GM19372 (cell line): Measurements from ENCODE around the gene EHBP1.
"Not testable (repeated sequence)": the region's sequence is repeated elsewhere in the genome, so short reads cannot be mapped to it uniquely, and the experiment has no call there.

Experiments used
- ATAC-seq: cut with Tn5 transposase; IDR thresholded peaks from one replicate; pipeline ENCODE4 v1.9.1; 2021; ENCODE audit warnings: mild to moderate bottlenecking, low read depth, moderate library complexity; ENCODE audit not compliant: unreplicated experiment

Gene EHBP1

DNA sequence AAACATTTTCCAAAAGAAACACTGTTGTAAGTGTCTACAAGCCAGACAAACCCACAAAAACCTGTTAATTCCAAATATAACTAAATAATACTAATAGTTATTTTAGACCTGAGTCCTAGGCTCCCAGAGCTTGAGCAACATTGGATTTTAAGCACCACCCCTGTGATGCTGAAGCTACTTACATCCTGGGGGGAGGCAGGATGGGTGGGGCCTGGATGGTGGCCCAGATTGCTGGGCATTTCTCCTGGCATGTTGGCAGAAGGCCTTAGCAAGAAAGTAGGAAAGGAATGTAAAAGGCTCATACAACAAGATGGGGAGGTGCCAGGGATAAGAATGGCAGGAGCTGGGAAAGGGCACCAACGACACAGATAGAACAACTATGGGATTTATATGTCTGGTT, 294.4 kb downstream of the EHBP1 start:
- ATAC-seq = no peak

DNA sequence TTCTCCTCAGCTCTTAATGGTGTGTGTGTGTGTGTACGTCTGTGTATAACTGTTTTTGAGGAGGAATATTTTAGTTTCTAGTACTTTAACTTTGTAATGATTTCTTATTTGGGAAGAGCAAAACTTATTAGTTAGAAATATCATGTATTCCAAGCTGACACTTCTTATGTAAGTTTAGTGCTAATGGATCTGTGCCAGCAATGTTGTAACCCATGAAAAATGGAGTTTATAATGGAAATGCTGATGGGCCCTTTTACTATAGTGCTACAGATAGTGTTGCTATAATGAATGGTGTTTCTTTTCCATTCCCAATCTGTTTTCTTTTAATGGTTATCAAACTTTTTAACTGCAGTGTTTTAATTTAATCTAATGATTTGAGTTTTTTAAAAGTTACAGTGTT, 295.3 kb downstream of the EHBP1 start:
- ATAC-seq = no peak

DNA sequence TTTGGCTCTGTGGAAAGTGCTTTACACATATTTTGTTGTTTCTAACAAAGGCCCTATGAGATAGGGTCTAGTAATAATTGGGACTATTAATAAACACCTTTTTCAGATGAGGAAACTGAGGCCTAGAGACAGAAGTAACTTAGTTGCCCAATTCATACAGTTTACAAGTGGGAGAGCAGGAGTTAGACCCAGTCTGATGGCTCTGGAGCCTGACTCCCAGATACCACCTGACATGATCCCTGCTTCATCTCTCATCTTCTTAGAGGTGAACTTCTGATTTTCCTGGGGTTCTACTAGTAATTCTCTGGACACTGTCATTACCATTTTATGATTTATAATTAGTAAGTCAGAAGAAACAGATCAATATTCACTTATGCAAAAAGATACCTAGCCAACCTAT, 296.1 kb downstream of the EHBP1 start:
- no peak for ATAC-seq

DNA sequence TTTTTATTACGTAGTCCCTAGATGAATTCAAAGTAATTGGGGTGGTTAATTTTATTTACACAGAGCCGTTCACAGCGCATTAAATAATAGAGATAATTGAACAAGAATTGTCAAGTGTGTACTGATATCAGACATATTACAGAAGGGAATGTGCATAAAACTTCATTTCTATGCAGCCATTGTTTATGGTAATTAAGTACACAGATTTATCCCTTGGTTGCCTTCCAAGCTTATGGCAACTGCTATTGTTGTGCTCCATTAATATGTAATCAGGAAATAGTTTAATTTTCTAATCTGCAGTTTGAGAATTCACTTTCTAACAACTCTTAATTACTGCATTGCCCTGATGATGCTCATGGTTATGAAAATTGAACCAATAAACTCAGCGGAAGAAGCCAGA, 297.8 kb downstream of the EHBP1 start:
- no peak for ATAC-seq

DNA sequence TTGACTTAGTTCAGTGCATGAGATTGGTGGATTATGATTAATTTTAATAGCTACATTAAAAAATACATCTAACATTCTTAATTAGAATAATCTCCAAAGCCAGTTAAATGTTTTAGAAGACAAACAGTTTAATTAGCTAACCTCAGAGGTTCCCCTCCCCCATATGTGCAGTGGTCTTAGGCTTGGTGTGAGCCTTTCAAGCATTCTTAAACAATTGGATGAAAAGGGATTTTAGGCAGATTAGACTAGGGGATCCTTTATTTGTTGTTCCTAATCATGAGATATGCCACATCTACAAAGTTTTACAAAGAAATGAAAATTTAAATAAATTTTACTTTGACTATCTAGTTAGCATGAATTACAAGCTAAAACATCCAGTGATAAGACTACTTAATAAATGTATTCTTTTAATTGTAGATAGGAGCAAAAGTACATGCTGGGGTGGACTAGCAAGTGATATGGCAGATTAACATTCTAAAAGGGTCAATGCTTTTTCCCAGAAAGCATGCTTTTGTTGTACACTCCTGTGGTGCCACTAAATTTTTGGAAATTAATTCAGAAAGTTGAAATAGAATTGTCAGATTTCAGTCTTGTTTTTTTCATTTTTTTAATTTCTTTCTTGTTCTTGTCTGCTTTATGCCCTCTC, 302.4 kb downstream of the EHBP1 start:
- no peak for ATAC-seq

DNA sequence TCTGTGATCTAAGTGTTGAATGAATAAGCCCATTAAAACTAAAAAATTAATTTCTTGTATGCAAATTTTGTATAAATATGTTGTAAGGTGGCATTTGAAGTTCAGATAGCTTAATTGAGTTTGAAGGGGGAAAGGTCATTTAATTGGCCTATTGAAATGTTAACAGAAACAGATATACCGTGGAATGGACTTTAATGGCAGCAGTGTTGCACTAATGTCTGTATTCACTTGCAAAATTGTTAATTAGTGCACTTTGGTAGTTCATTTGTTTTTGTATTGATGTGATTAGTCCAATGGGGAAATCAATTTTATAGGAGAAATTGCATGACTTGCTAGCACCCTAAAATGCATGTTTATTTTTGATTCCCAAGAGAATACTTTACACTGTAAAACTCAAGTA, 303.3 kb downstream of the EHBP1 start:
- no peak for ATAC-seq

DNA sequence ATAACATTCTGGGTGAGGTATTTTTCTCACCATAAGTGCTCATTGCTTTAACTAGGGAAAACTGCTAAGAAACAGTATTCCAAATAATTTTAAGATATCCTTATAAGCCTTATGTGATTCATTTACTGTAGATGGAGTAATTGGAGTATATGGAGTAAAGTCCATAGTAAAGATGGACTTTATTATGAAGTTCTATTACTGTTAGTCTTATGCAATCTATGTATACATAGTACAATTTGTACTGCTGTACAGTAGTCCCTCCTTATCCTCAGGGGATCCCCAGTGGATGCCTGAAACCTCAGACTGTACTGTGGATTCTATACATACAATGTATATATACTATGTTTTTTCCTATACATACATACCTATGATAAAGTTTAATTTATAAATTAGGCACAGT, 304.0 kb downstream of the EHBP1 start:
- no peak for ATAC-seq

DNA sequence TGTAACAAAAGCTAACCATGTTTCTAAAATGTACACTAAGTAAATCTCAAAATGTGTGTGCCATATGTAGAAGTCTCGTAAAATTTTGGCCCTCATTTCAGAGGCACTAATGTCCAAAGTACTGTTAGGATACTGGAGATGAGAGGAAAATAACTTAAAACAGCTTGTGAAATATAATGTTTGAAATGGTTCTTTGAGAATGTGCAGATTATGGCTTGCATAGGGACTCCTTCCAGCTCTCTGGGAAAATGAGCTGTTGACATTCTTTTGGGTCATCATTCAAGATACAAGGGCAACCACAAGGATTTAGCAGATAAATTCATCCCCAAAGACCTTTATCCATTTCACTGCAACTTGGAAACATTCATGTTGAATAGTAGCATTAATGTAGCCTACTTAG, 307.0 kb downstream of the EHBP1 start:
- no peak for ATAC-seq

DNA sequence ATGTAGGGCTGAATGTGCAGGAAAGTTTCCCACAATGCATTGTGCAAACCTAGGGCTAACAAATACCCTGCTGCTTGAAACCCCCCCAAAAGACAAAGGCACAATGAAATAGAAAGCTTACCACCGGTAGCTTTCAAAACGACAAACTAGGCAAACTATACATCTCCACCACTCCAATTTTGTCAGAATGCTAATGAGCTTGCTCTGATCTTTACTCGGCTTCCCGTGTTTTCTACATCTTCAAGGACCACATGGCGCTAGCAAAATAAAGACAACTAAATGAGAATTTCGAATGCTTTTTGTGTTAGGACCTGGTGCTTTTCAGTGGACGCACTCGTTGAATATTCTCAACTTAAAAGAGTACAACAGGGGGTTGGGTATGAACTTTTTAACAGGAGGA, 307.9 kb downstream of the EHBP1 start:
- ATAC-seq = no peak

DNA sequence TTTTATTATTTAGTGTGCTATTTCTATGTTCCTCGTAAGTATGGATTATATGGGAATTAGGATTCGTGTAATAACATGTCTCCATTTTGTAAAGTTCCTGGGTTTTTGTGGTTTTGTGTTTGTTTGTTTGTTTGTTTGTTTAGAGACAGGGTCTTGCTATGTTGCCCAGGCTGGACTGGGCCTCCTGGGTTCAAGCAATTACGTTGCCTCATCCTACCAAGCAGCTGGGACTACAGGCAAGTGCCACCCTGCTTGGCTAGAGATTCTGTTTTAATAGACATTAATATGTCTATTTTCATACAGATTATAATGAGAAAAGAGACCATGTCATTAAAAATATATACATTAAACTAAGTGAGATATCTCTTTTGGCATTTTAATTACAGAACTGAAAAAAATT, 309.9 kb downstream of the EHBP1 start:
- no peak for ATAC-seq

DNA sequence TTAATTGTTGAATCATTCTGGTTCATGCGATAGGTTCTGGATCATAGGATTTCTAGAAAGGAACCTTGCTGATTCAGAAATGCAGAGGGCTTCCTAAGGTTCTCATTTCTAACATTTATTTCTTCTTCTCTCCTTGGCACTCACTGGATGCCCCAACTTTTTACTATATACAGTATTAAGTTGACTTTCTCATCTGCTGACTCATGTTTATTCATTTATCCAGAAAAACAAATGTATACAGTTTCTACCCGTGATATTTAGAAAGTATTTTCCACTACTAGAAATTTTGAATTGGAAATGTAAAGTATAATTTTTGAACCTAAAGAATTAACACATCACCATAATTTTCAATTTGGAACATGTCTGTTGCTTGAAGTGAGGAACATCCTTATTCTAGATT, 312.9 kb downstream of the EHBP1 start:
- ATAC-seq = no peak

DNA sequence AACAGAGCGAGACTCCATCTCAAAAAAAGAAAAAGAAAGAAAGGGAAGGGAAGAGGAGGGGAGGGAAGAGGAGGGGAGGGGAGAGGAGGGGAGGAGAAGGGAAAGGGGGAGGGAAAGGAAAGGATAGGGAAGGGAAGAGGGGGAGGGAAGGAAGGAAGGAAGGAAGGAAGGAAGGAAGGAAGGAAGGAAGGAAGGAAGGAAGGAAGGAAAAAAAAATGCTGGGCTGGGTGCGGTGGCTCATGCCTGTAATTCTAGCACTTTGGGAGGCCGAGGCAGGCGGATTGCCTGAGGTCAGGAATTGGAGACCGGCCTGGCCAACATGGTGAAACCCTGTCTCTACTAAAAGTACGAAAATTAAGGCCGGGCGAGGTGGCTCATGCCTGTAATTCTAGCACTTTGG, 314.2 kb downstream of the EHBP1 start:
- not testable (repeated sequence) for ATAC-seq

DNA sequence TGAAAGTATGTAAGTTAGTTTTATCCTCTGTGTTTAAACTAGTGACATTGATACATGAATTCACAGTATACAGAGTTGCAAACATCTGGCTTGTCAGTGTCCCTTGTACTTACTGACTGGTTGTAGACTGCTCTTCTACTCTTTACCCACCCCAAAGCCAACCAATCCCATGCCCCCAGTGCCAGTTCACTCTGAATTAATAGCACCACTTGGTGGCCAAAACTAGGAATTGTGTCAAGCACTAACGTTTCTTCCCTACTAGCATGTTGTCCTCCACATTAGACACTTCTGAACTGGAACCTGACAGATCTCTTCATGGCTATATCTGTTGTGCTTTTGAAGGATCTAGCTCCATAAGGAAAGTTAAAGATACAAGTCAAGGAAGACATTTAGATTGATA, 317.9 kb downstream of the EHBP1 start:
- no peak for ATAC-seq

DNA sequence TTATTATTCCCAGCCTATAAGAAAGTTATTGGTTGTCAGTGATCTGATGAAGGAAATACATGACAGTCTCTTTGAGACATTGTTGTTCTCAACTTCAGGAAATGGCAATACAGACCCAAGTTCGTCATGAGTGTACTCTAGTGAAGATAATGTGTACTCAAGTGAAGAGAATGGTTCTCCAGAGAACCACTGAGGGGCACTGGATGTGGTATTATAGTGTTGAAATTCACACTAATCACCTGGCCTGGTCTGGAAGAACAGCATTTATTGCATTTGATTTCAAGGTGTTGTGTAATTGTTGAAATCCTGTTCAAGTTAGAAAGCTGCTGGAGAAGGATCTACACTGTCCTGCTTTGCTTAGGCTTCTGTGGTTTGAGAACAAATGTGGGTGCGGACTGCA, 321.7 kb downstream of the EHBP1 start:
- ATAC-seq = no peak

DNA sequence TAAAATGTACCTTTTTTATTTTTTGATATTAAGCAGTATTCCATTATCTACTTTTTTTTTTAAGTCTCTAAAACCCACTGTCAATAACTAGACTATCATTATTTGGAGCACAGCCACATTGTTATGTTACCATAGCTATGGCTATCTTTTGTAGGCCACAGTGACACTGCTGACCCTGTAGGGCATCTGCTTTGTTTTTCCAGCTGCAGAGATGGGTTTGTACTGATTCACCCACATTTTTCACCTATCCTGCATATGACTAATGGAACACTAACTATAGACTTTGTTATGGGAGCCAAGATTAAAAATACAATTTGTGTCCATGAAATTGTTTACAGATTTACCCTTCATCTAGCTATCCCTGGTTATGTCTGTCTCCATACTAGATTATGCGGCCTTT, 323.5 kb downstream of the EHBP1 start:
- no peak for ATAC-seq

DNA sequence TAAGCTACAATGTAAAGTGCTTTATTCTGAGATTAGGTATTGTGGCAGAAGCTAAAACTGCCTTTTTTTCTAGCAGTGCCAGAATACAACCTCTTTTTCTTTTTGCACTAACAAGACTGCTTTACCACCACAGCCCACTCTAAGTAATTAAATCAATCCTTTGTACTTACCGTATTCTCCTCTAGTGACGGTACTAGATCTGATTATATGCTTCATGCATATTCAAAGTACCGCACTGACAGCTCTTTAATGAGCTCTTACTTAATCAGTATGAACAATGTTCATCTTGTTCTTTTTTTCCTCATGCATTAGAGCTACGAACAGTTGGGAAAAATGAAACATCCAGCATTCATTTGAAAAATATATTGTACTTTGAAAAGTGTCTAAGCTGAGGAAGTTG, 329.0 kb downstream of the EHBP1 start:
- ATAC-seq = no peak

DNA sequence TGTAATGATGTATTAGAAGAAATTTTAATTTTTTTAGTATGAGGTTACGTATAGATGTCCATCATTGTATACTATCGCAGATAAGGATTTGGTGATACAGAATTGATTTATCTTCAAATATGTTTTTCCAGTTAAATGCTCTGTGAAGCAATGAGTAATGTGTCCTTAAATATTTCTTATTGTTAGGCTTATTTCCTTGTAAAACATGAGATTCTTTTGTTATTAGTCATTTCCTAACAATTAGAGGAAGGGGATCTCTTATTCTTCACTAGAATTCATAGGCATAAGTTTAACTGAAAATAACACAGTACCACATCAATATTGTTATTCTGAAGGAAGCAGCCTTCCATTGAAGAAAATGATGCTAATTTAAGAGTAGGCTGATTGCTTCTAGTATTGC, 329.7 kb downstream of the EHBP1 start:
- no peak for ATAC-seq

DNA sequence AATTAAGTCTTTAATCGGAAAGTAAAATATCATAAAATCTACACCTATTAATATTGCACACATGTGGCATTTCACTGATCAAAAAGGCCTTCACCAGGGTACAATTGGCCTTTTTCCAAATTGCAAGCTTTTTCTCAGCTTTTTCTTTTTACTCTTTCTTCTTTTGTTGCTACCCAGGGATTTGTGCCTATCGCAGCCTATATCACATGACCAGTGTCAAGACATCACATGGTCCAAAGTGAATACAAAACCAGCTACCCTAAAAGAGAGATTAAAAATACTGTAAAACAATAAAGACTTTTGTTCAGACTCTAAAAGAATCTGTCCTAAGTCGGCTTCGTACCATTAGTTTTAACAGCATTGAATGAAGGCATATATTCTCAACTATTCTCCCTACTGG, 330.1 kb downstream of the EHBP1 start:
- no peak for ATAC-seq

DNA sequence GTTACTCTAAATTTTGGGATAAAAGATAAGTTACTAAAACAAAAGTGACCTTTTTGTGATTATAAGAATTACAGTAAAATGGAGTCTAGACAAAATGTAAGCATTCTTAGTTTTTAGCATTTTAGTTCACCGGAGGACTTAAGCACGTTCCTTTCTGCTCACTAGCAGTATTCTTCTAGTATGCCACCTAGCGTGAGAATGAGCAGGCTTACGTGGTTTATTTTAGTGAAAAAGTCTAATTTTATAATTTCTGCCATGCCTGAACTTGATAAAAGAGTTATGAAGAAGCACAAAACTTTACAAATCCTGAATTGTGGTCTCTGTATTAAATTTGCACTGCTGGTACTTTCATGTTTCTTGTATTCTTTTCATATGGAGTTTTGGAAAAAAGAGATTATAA, 332.5 kb downstream of the EHBP1 start:
- ATAC-seq = no peak

DNA sequence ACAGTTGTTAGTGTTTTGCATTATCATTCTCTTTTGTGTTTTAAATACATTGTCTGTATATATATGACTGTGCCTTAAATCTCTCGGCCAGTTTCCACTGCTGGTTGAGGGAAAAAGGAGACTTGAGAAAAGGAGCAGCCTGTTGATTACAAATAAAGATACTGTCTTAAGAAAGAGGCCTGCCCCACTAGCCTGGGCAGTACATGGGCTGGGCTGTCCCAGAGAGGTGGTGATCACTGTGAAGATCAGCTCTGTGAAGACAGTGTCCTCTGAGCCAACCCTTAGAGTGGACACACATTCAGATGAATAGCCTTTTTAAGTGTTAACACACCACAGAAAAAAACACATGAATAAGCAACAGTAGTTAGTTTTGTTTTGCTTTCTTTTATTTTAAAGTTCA, 335.1 kb downstream of the EHBP1 start:
- ATAC-seq = no peak

DNA sequence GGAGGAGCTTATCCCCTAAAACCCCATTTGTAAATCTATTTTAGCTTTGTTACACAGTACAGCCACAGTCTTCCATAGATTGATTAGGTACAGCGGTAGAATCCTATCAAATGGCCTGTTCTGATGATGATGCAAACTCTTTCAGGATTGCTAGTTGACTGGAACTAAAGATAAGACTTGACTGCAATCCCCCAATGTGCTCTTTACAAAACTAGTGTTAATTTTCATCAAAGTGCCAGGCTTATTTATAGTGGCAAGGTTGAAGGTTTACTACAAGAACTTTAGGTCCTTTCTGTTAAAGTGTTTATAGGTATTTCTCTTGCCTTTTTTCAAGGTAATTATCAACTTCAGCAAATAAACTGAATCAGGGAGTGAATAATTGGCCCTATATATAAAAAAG, 336.1 kb downstream of the EHBP1 start:
- no peak for ATAC-seq

DNA sequence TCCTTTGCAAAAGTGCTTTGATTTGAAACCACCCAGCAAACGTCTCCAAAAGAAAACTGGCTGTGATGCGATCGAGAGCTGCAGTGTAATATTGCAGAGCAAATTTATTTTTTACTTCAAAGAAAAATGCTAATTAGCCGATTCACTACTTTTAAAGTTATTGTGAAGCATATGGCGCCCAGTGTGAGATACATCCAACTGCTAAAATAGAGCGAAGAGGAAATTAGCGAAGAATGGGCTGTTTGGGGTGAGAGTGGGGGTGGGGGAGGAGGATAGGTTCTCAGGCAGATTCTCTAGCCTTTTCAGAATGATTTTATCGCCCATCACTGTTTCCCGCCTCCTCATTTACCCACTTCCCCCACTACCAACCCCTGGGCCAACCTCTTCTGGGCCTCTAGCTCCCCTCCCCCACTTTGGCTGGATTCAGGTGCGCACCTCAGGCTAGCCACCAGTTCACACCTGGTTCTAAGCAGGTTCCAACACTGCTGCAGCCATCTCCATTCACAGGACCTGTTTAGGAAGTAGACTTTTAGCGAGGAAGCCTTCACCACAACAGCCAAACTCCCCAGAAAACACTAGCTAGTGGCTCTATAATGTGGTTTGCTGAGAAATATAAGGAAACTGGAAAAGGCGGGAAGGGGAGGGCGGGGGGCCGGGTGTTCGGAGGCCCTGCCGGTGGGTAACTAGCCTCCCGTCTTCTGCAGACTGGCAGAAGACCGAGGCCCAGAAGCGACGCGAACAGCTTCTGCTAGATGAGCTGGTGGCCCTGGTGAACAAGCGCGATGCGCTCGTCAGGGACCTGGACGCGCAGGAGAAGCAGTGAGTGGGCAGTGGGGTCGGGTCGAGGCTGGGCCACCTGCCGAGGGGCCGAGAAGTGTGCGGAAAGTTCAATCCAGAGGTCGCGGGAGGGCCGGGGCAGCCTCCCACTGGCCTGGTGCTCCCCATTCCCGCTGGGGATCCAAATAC, 339.1 kb downstream of the EHBP1 start:
- no peak for ATAC-seq
